ENCODE measurements around the gene CHPF2.

The CHPF2 gene

DNA sequence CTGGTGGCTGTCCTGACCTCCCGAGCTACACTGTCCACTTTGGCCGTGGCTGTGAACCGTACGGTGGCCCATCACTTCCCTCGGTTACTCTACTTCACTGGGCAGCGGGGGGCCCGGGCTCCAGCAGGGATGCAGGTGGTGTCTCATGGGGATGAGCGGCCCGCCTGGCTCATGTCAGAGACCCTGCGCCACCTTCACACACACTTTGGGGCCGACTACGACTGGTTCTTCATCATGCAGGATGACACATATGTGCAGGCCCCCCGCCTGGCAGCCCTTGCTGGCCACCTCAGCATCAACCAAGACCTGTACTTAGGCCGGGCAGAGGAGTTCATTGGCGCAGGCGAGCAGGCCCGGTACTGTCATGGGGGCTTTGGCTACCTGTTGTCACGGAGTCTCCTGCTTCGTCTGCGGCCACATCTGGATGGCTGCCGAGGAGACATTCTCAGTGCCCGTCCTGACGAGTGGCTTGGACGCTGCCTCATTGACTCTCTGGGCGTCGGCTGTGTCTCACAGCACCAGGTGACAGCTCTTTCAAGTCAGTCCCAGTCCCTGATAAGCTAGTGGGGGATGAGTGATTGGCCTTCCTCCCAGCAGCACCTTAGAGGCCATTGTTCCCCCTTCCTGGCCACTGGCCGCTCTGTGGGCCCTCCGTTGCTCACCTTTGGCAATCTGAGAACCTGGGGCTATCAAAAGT is 3.0 kb downstream of the CHPF2 start:
- DNase-seq, result no peak

DNA sequence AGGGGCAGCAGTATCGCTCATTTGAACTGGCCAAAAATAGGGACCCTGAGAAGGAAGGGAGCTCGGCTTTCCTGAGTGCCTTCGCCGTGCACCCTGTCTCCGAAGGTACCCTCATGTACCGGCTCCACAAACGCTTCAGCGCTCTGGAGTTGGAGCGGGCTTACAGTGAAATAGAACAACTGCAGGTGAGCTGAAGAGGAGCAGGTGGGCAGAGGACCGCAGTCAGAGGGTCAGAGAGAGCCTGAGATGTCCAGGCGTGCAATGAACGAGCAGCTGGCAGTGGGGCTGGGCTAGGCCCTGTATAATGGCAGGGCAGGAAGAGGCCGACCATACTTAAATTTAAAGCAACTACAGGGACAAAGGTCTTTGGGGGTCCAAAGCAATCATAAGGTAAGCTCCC is 4.1 kb downstream of the CHPF2 start:
- no peak for DNase-seq

DNA sequence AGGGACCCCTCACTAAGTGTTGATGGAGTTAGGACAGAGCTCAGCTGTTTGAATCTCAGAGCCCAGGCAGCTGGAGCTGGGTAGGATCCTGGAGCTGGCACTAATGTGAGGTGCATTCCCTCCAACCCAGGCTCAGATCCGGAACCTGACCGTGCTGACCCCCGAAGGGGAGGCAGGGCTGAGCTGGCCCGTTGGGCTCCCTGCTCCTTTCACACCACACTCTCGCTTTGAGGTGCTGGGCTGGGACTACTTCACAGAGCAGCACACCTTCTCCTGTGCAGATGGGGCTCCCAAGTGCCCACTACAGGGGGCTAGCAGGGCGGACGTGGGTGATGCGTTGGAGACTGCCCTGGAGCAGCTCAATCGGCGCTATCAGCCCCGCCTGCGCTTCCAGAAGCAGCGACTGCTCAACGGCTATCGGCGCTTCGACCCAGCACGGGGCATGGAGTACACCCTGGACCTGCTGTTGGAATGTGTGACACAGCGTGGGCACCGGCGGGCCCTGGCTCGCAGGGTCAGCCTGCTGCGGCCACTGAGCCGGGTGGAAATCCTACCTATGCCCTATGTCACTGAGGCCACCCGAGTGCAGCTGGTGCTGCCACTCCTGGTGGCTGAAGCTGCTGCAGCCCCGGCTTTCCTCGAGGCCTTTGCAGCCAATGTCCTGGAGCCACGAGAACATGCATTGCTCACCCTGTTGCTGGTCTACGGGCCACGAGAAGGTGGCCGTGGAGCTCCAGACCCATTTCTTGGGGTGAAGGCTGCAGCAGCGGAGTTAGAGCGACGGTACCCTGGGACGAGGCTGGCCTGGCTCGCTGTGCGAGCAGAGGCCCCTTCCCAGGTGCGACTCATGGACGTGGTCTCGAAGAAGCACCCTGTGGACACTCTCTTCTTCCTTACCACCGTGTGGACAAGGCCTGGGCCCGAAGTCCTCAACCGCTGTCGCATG is 5.2 kb downstream of the CHPF2 start:
- no peak for DNase-seq

DNA sequence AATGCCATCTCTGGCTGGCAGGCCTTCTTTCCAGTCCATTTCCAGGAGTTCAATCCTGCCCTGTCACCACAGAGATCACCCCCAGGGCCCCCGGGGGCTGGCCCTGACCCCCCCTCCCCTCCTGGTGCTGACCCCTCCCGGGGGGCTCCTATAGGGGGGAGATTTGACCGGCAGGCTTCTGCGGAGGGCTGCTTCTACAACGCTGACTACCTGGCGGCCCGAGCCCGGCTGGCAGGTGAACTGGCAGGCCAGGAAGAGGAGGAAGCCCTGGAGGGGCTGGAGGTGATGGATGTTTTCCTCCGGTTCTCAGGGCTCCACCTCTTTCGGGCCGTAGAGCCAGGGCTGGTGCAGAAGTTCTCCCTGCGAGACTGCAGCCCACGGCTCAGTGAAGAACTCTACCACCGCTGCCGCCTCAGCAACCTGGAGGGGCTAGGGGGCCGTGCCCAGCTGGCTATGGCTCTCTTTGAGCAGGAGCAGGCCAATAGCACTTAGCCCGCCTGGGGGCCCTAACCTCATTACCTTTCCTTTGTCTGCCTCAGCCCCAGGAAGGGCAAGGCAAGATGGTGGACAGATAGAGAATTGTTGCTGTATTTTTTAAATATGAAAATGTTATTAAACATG is 6.0 kb downstream of the CHPF2 start:
- no peak for DNase-seq

DNA sequence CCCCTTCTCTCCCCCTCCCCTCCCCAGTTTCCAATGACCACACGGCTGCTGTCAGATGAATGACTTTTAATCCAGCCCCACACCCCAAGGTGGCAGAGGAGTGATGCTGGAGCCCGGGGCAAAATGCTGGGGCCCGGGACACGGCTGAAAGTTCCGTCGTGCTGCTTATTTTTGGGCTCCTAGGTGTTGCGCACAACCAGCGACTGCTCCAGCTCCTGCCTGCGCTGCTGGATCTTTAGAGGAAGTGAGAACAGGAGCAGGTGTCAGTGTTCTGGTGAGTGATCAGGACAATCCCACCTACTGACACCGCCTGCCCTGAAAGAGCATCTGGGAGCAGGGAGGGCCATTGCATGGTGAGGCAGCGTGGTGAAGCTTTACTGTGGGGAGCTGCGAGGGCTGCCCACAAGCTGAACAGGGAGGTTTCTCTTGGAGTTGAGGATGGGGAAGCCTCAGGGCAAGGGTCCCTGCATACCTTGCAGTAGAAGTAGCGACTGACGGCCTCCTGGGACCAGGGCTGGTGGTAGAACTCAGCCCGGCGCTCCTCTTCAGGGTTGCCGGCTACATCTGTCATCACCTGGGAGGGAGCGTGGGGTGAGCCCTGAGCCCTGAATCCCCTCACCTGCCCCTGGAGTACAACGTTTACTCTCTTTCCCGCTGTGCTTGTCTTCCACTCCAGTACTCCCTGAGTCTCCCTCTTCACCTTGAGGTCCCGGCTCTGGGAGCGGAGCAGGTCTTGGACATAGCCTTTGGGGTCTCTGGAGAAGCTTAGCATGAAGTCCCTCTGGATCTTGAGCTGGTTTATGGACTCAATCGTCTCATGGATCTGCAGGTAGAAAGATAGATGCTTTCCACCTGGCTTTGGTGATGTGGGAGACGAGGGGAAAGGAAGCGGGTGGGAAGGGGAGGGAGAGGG is 6.9 kb downstream of the CHPF2 start:
- DNase-seq, result no peak

DNA sequence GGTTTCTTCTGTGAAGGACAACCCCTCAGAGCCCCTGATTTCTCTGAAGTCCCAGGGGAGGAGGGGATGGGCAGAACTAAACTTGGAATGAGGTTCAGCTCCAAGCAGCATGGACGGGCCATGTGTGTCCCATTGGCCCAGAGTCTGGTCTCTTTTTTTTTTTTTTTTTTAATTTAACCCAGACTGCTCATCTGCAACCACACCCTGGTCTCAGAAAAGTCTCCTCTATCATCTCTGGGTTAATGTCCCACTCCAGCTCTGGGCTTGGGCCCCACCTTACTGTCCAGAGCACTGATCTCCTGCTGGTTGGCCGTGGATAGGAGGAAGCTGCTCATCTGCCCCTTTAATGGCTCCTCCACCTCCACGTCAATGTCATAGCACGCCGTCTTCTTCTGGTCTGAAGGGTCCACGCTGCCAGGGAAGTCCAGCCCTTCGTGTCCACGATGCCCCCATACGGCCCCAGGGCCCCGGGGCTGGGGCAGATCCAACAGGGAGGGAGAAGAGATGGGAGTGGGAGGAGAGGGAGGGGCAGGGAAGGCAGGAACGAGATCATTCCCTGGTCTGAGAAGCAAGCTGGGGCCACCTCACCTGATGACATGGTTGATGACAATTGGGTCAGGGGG is 7.7 kb downstream of the CHPF2 start:
- DNase-seq, result no peak

DNA sequence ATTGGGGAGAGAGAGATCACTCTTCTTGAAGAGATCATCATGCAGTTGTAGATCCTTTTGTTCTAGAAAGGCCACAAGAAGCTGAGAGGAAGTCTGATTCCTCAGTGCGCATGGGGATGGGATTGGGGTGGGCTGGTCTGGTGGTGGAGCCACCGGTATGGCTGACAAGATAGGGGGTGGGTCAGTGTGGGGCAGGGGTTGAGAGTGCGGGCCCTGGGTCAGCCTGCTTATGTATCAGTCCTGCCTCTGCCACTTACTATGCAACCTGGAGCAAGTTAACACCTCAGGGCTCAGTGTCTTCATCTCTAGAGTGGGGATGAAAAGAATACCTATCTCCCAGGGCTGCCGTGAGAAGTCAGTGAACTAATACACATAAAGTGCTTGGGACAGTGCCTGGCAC is 8.3 kb downstream of the CHPF2 start:
- no peak for DNase-seq

DNA sequence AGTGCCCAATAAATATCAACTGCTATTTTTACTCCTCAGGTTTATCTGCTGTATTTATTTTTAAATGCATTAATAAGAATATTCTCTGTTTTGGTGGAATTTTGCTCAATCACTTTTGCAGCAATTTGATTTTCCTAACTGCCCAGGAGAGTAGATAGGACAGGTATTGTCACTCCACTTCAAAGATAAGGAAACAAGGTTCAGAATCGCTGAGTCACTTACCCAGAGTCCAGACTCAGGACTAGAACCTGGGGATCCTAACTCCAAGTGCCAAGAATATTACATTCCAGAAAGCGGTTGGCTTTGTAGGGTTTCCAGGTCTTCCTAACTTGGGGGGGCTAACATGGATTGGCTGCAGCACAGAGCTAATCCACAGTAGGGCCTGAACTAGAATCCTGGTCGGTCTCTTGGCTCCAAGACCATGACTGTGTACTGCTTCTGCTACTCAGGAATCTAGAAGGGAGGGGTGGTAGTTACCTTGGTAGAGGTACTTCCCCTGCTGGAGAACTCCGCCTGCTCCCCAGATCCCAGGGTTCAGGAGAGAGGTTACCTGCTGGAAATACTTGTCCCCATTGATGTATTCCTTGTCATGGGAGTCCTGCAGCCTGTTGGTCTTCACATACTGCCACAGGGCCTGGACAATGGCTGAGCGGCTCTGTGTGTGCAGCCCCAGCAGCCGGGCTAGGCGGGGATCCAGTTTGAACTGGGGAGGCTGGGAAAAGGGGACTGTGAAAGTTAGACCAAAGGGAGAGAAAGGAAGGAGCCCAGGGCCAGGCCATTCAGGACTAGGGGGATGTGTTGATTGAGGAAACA is 8.9 kb downstream of the CHPF2 start:
- no peak for DNase-seq

DNA sequence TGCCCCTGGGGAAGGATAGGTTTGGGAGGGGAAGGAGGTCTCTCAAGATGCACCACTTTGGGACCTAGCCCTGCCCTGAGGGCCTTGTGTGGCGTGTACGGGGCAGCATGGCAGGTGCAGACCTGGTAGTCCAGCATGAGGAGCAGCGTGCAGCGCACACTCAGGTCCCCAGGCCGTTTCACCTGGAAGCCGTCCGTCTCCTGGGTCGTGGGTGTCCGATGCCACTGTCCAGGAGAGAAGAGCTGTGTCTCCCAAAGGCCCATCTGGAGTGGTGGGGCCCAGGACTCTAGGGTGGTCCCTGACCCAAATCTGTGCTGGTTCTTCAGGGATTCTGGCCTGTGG is 9.4 kb downstream of the CHPF2 start:
- no peak for DNase-seq

DNA sequence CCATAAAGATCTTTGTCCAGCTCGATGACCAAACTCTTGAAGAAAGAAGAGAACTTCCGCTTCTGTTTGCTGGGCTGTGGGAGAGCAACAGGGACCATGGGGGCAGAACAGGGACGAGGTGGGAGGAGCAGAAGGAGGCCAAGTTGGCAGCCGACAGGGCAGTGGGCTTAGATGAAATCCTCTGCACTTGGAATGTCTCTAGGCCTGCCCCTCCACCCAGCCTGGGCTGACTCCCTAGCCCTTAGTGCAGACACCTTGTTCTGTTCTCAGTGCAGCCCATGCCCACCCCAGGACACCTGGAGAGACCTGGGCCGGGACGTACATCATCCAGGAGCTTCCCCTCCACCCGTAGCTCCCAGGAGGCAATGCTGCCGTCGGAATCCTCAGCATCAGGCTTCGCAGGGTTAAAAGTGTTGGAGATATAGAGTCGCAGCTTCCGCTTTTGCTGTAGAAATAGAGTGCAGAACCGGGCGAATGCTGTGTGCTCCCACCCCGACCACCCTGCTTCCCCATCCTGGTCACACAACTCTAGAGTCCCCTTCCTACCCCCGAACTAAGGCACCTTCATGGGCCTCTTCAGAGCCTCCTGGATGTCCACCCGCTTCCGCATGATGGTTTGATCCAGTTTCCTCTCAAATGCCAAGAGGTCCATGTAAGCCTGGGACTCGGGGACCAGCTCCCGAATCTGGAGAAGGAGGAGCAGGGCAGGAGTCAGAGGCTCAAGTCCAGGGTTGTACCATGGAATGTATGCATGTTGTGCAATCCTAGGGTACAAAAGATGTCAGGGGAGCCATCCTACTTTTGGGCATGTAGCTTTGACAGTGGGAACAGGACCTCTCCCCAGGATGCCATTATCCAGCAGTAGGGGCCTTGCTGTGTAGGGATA is 10.1 kb downstream of the CHPF2 start:
- DNase-seq, result no peak

DNA sequence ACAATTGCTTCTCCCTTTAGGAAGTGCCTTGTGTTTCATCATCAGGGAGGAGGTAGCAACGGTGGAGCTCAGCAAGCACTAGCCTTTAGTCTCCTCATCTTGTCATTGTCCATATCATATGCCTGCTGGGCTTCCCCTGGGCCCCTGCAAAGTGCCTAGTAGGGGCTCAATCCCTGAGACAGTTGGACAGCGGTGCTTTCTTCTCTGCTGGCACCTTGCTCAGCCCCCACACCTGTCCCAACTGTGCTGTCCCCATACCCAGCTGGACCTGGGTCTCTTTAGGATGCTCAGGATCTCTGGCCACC is 10.7 kb downstream of the CHPF2 start:
- DNase-seq, result no peak

DNA sequence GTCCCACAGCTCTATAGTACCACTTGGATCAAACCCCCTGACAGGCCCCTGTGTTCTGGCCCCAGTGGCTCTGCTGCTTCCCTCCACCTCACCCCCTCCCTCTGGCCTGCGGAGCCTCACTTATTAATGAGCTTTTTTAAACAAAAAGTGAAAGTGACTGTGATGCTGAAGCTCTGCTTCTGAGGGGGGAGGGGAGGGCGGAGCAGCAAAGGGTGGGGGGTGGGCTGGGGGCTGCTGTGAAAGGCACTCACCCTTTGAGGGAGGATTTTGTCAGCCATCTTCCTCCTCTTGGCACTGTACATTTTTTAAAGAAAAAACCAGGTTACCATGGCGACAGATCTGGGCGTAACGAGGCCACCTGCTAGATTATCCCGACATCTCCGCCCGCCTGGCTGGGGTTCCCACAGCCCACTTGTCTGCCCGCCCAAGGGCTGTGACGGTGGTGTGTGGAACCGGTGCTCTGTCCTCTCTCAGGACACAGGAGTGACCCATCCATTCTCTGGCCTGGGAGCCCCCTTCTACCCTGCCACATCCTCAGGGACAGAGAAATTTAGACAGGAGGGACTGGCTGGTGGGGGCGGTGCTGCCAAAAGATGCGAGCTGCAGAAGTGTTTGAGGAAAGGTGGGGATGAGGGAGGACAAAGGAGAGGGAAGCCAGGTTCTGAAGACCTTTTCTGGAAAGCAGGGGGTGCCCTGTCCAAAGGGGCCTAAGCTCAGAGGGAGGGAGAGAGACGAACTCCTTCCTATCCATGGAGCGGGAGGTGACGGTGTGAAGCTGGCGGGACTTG is 11.3 kb downstream of the CHPF2 start:
- no peak for DNase-seq

DNA sequence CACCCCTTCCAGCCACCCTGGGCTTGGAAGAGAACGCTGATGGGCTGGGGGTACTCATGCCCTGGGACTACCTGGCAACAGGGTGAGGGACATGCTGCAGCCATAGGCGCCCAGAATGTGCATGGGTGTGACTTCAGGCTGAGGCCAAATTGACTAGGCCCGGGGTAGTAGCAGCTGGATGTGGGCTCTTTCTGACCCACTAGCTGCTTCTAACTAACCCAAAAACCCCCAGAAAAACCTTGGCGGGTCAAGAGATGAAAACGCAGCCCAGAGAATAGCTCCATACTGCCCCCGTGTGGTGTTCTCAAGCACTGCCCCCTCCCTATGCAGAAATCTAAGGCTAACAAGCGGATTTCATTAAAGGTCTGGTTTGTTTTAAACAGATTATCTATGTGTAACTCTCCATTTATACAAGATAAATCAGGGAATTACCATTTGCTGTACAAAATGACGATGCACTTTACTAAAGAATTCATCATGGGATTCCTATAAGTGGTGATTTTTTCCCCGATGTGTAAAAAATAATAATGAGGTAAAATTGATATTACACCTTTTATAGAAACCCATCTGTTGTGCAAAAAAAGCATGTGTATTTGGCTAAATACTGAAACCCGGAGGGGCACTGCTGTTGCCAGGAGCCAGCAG is 12.0 kb downstream of the CHPF2 start:
- peak; percentile 28 for DNase-seq

DNA sequence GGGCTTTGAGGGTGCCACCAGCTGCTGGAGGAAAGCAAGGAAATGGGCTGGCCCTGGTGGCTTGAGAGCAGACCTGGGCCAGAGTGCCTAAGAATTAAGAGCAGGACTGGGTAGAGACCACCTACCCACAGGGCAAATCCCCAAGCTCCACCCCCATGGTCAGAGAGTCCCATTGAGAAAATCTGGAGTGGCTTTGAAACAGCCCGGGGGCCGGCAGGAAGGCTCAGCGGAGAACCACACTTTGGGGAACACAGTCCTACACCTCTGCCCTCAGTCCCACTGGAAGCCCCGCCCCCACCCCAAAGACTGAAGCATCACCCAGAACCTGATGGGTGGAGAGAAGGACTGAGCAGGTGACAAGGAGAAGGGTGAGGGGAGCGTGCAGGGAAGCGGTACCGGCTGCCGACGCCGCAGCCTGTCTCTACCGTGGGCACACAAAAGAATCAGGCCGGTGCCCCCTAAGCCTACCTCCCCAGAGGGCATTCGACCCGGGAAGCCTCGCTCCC is 12.6 kb downstream of the CHPF2 start:
- DNase-seq, result no peak

DNA sequence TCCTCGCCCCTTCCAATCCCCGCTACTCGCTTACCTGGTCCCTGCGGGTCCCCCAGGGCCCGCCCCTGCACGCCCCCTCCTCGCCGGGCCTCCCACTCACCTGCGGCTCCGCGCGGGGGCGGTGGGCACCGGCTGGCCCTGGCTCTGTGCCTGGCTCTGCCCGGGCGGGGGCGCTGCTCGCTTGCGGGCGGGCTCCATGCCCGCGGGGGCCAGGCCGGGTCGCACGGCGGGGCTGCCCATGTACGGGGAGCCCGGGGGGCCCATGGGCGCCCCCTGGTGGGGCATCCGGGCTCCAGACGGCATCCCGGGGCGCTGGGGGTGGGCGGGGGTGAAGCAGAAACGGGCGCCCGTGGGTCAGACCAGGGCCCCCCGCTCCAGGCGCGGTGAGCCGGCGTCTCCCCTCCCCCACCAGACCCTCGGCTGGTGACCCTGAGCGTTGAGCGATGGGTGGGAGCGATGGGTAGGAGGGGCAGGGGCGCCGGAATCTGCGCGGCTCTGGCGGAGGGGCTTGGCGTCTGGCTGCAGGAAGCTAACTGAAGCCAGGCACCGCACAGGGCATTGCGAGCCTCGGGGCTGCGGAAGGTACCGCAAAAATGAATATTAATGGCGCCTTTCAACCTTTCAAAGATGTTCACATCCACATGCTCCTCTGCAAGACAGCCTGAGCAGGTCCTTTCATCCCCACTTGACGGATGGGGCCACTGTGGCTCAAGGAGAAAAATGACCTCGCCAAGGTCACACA is 13.2 kb downstream of the CHPF2 start:
- no peak for DNase-seq

DNA sequence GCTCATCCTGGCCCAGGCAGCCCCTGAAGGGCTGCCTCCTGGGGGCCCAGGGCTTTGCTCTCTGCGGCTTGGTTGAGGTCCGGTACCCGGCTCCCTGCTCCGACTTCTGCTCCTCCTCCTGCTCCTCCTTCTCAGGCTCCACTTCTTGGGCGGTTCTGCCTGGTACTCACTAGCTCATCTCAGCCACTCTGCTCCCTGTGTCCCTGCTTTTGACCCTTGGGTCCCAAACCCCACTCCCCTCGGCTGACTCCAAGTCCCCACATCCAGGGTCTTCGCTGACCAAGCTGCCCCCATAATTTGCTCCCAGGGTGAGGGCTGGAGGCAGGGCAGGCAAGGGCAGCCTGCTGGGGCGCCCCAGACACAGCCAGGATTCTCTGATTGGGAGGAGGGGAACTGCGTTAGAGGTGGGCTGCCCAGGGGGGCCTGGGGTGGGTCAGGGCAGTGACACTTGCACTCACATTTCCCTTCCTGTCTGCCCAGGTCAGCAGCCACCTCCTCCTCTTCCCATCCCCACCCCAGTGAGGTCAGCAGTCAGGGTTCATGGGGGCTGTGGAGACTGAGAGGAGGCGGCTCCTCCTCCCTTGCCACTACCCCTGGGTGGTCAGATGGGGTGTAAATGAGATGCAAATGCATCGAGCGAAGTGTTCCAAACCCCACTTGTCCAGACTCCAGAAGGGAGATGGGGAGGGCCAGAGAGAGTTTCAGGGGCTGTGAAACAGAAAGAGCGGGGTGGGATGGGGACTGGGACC is 14.0 kb downstream of the CHPF2 start:
- no peak for DNase-seq

DNA sequence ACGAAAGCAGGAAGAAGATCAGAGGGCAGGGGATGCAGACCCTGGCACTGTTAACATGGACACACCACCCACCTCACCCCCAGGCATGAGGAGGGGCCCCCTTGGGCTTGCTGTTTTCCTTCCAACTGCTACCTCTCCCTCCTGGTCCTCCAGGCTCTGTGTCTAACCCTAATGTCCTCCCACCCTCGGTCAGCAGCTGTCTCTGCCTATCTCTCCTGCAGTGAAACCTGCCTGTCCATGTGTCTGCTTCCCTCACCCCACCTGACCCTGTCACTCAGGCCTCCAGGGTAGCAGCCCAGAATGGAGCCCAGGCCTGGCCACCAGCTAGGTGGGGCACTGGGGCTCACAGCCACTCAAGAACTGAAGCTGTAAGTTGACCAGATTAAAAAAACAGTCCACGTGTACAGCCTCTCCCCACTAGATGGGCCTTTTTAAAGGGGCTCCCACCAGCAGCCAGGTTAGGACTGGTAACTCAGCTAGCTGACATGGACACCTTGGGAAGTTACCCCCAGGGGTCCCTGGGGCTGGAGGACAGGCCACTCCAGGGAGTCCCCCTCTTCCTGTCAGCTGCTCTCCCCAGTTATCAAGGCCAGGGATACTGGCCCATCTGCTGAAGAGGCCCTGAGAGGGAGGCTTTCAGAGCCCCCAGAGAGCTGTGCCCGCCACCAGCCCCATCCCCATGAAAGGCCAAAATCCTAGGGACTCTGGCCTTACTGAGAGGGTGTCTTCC is 14.7 kb downstream of the CHPF2 start:
- DNase-seq, result no peak
